Motor neuron (in vitro differentiated cells): ENCODE results near the gene PKN2. TPM values are rescaled to one million over a fixed set of nuclear protein-coding genes. Genes with fewer than 3 reads are reported as not detected.

ENCODE experiments used
- ATAC-seq, 8 experiments: fragments of 200-7000 bp; cut with Tn5 transposase; replicated peaks in 6 of 8; 2 replicates each; pipeline ENCODE4 v1.8.0; 2021; ENCODE audit warnings: mild to moderate bottlenecking in 8 of 8, moderate library complexity in 8 of 8
- H3K27ac ChIP-seq, 2 donors: fragments of 250-450 bp; sonication (Bioruptor Pico); 2 replicates each; pipeline ENCODE4 v1.9.0; 2021; ENCODE audit warnings: antibody characterized with exemption in 2 of 2, mild to moderate bottlenecking in 2 of 2, moderate library complexity in 1 of 2
- H3K4me1 ChIP-seq, 2 donors: fragments of 250-450 bp; sonication (Bioruptor Pico); replicated peaks in 1 of 2; 2 replicates each; pipeline ENCODE4 v1.6.1; 2021; ENCODE audit warnings: antibody characterized with exemption in 2 of 2, mild to moderate bottlenecking in 2 of 2, moderate library complexity in 1 of 2
- H3K4me3 ChIP-seq, 5 donors: fragments of 250-450 bp; sonication (Bioruptor Pico); 2 replicates each; pipeline ENCODE4 v1.9.0; 2021; ENCODE audit warnings: antibody characterized with exemption in 5 of 5, mild to moderate bottlenecking in 5 of 5, moderate library complexity in 4 of 5
- WGBS, 10 experiments: fragments of 450-650 bp; shearing (Covaris generic); methylation state at CpG; one replicate each; pipeline ENCODE4 v1.0.0; 2022; 5-methylcytosine and 5-hydroxymethylcytosine counted together
- in situ Hi-C, 9 experiments: fragments of 400-800 bp; cut with MboI; loops; one replicate each; pipeline ENCODE4 v1.15.0; 2021; ENCODE audit warnings: low sequenced_read_pairs in 9 of 9, low pct_unique_long_range_greater_than_20kb in 2 of 9; ENCODE audit not compliant: unreplicated experiment in 9 of 9
- total RNA-seq, 8 experiments: library from RNA; unstranded; fragments of 300-600 nt; gene quantifications; 2 replicates each; pipeline versions ENCODE4 v1.2.3 to v1.2.4, GENCODE V29; 2022

Gene PKN2
- total RNA-seq, 8 experiments from 2014 or later = 19.9 to 51.5 (median 32.7) TPM

- 73 to 100% (median 93%) methylated on average over 1 to 4 of the region's 4 CpGs for WGBS, 10 experiments
- in situ Hi-C loops = no loop called here
- no peak for ATAC-seq
Measured at GRCh38 chr1:88751714-88752113, 67.6 kb downstream of the PKN2 start.

GRCh38 chr1:88753506-88753905 lies 69.4 kb downstream of the PKN2 start:
- ATAC-seq = no peak
- H3K4me1 ChIP-seq = no peaks in the 10 kb centered on the region
- in situ Hi-C loops = no loop called here
- 86 to 100% (median 97%) methylated on average over 2 to 6 of the region's 6 CpGs; no CpG with 5 or more reads in 4 of the 10 experiments for WGBS, 10 experiments
- H3K27ac ChIP-seq = no peak overlapping the region
- H3K4me3 ChIP-seq = no peak overlapping the region

More at GRCh38 chr1:88751714-88752113, 67.6 kb downstream of the PKN2 start:
- H3K4me3 ChIP-seq = no peak overlapping the region
- no peaks in the 10 kb centered on the region for H3K4me1 ChIP-seq
- H3K27ac ChIP-seq = no peak overlapping the region

DNA sequence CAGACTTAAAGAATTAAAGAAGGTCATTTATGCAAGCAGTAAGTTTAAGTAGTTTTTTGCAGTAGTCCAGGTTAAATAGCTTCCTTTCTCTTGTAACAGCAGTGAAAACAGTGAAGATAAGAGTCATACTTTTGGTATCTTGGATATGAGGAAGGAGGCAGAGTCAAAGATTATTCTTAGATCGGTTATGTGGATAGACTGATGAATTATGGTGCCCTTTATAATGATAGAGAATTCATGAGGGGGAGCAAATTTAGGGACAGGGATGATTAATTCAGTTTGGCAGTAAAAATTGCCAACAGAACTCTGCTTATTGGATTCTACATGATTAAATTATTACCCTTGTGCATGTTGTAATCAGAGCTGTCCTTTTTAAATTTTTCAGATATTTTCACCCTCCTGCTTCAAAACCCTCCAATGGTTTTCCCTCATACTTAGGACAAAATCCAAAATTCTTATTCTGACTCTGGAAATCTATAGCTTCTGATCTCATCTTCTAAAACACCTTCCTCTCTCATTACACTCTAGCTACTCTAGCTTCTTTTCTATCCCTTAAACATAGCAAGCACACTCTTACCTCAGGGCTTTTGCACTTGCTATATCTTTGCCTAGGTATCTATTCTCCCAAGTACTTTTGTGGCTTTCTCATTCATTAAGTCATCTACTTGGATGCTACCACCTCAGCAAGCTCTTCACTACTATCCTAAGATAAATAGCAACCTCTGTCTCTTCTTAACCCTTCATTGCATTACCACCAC lies 79.8 kb downstream of the PKN2 start:
- WGBS, 10 experiments = 0 to 100% (median 100%) methylated on average over 1 of the region's 1 CpG; no CpG with 5 or more reads in 3 of the 10 experiments
- in situ Hi-C loops = no loop called here
- no peak for ATAC-seq
- no peak overlapping the region for H3K4me3 ChIP-seq
- no peak overlapping the region for H3K27ac ChIP-seq
- no peaks in the 10 kb centered on the region for H3K4me1 ChIP-seq

DNA sequence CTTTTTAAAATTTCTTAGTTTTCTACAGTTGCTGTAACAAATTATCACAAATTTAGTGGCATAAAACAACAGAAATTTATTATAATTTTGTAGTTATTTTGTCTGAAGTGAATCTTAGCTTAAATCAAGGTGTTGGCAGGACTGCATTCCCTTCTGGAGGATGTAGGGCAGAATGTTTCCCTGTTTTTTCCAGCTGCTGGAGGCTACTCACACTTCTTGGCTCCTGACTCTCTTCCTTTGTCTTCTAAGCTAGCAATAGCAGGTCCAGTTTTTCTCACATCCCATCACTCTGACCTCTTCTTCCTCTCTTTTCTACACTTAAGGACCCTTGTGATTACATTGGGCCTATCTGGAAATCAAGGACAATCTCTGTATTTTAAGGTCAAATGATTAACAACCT lies 84.1 kb downstream of the PKN2 start:
- H3K27ac ChIP-seq = no peak overlapping the region
- in situ Hi-C loops = no loop called here
- ATAC-seq = no peak

GRCh38 chr1:88768816-88769215 lies 84.7 kb downstream of the PKN2 start:
- no peak overlapping the region for H3K27ac ChIP-seq
- WGBS, 10 experiments = 79 to 98% (median 94%) methylated on average over 4 to 5 of the region's 5 CpGs; no CpG with 5 or more reads in 3 of the 10 experiments
- ATAC-seq = no peak
- H3K4me1 ChIP-seq = no peaks in the 10 kb centered on the region
- in situ Hi-C loops = no loop called here
- H3K4me3 ChIP-seq = no peak overlapping the region

More for the DNA sequence above, 84.1 kb downstream of the PKN2 start:
- no peak overlapping the region for H3K4me3 ChIP-seq
- H3K4me1 ChIP-seq = no peaks in the 10 kb centered on the region

DNA sequence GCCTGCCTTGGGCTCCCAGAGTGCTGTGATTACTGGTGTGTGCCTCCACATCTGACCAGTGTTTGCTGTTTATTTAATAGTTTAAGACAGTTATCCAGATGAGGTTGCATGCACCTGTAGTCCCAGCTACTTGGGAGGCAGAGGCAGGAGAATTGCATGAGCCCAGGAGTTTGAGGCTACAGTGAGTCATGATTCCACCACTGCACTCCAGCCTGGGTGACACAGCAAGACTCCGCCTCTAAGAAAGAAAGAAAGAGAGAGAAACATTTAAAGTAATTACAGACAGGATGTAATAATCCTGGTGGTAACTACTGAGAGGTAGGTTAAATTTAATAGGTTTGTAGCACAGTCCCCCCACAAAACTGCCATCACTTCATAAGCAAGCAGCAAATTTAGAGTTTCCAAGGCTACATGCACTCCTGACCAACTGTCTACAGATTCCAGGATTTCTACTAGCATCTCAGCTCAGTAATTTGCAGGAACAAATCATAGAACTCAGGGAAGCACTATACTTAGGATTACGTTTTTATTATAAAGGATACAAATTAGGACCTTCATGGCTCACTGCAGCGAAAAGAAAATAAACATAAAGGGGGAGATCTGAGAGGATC lies 89.6 kb downstream of the PKN2 start:
- in situ Hi-C loops = no loop called here
- H3K4me3 ChIP-seq = no peak overlapping the region
- H3K27ac ChIP-seq = no peak overlapping the region
- WGBS, 10 experiments = 50 to 100% (median 95%) methylated on average over 1 to 3 of the region's 3 CpGs; no CpG with 5 or more reads in 3 of the 10 experiments
- H3K4me1 ChIP-seq = no peaks in the 10 kb centered on the region
- peak in 2 of 8 experiments; percentile 79 to 90 for ATAC-seq

DNA sequence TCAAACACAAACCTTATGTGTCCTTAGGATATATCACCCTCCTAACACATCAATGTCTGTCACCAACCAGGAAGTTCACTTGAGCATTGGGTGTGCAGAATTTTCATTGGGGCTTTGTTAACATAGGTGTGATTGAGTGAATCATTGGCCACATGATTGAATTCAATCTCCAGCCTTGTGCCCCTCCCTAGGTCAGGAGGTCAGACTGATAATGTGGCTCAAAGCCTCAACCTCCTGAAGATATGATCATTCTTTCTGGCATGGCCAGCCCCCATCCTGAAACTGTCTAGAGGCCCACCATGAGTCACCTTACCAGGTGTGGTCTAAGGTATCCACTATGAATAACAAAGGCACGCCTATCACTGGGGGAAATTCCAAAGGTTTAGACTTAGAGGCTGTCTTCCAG lies 90.1 kb downstream of the PKN2 start:
- WGBS, 10 experiments = 40 to 100% (median 100%) methylated on average over 1 of the region's 1 CpG; no CpG with 5 or more reads in 4 of the 10 experiments
- no peaks in the 10 kb centered on the region for H3K4me1 ChIP-seq
- in situ Hi-C loops = no loop called here
- no peak overlapping the region for H3K4me3 ChIP-seq
- ATAC-seq = peak in 2 of 8 experiments; percentile 82 to 85
- no peak overlapping the region for H3K27ac ChIP-seq

- 50 to 100% (median 80%) methylated on average over 1 to 3 of the region's 3 CpGs; no CpG with 5 or more reads in 1 of the 10 experiments for WGBS, 10 experiments
- Histone ChIP-seq H3K4me1 (no peaks in the 10 kb centered on the region), H3K4me3 (no peak overlapping the region), H3K27ac (no peak overlapping the region)
- ATAC-seq = no peak
- in situ Hi-C loops = no loop called here
Measured at GRCh38 chr1:88777604-88778149, 93.6 kb downstream of the PKN2 start.

GRCh38 chr1:88779880-88780279 lies 95.8 kb downstream of the PKN2 start:
- no peaks in the 10 kb centered on the region for H3K4me1 ChIP-seq
- in situ Hi-C loops = no loop called here
- H3K27ac ChIP-seq = no peak overlapping the region
- no peak overlapping the region for H3K4me3 ChIP-seq
- ATAC-seq = no peak

GRCh38 chr1:88780485-88780884 lies 96.4 kb downstream of the PKN2 start:
- in situ Hi-C loops = no loop called here
- Histone ChIP-seq H3K4me3 (no peak overlapping the region), H3K27ac (no peak overlapping the region), H3K4me1 (no peaks in the 10 kb centered on the region)
- ATAC-seq = no peak

GRCh38 chr1:88783145-88783544 lies 99.1 kb downstream of the PKN2 start:
- ATAC-seq = no peak
- in situ Hi-C loops = no loop called here
- H3K4me1 ChIP-seq = no peaks in the 10 kb centered on the region
- H3K4me3 ChIP-seq = no peak overlapping the region
- 75 to 100% (median 100%) methylated on average over 1 to 2 of the region's 2 CpGs; no CpG with 5 or more reads in 1 of the 10 experiments for WGBS, 10 experiments
- H3K27ac ChIP-seq = no peak overlapping the region

- no peak overlapping the region for H3K27ac ChIP-seq
- in situ Hi-C loops = no loop called here
- WGBS, 10 experiments = 92 to 100% (median 97%) methylated on average over 3 to 6 of the region's 6 CpGs; no CpG with 5 or more reads in 1 of the 10 experiments
- H3K4me1 ChIP-seq = no peaks in the 10 kb centered on the region
- no peak for ATAC-seq
- H3K4me3 ChIP-seq = no peak overlapping the region
Measured at GRCh38 chr1:88784551-88784950, 100.5 kb downstream of the PKN2 start.

DNA sequence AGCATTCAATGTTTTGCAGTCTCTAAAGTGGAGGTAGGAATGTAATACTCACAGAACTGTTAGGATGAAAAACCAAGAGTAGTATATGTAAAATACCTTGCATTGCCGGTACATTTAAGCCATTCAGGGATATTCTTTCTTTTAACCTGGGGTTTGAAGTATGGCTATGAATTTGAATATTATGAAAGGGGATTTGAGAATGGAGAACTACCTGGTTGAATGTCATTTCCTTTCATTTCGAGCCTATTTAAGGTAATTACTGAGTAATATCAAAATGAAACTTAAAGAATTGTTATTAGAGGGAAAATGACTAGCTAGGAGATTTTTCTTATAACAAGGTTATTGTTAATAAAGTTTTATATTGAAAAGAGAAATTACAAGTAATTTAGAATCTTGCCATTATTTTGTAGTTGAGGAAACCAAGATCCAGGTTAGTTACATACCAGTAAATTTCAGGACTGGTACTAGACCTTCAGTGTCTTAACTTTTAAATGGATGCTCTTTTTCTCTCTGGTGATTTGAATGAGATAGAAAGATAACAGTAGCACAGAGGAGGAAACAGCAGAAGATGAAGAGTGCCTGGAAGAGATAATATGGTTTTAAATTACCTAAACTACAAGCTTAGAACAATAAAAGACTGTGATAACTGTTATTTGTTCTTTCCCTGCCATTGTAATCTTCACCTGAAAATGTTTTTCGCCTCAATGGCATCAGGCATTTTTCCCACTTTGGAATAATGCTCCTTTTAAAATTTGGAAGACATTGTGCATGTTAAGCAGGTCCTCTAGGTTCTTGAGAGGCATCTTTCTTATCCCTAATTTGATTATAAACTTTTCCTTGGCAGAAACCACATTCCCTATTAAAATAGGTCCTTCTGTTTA lies 103.2 kb downstream of the PKN2 start:
- H3K27ac ChIP-seq = no peak overlapping the region
- H3K4me1 ChIP-seq = no peaks in the 10 kb centered on the region
- in situ Hi-C loops = no loop called here
- H3K4me3 ChIP-seq = no peak overlapping the region
- ATAC-seq = no peak
- WGBS, 10 experiments = 87 to 100% (median 95%) methylated on average over 3 of the region's 3 CpGs
